Upper lobe of left lung (tissue), 4 donors: ENCODE measurements around the gene ZNF385B.
A peak's percentile ranks its signal among the peaks of the same experiment; 100 is the strongest.

Experiments used
- EP300 ChIP-seq, 4 donors: sonication (generic); formaldehyde crosslinking; IDR thresholded peaks; one replicate each; pipeline ENCODE4 v1.5.1; 2017; ENCODE audit warnings: antibody characterized with exemption in 4 of 4, control low read depth in 2 of 4
- POLR2A ChIP-seq, 4 donors: fragments of 450-650 bp; IDR thresholded peaks; one replicate each; pipeline ENCODE4 v1.5.1; 2016 to 2017; ENCODE audit warnings: antibody characterized with exemption in 4 of 4, mild to moderate bottlenecking in 2 of 4
- POLR2AphosphoS5 ChIP-seq, 2 donors: sonication (generic); formaldehyde crosslinking; IDR thresholded peaks; one replicate each; pipeline ENCODE4 v1.5.1; 2017; ENCODE audit warnings: antibody characterized with exemption in 2 of 2
- TF ChIP-seq, protein P1 (sequence below), 6 experiments: fragments of 450-650 bp in 4 of 6; fragments of 200-600 bp in 2 of 6; sonication (generic) in 2 of 6; IDR thresholded peaks; one replicate each; pipeline ENCODE4 v1.5.1; 2016 to 2019; ENCODE audit warnings: antibody characterized with exemption in 6 of 6

DNA sequence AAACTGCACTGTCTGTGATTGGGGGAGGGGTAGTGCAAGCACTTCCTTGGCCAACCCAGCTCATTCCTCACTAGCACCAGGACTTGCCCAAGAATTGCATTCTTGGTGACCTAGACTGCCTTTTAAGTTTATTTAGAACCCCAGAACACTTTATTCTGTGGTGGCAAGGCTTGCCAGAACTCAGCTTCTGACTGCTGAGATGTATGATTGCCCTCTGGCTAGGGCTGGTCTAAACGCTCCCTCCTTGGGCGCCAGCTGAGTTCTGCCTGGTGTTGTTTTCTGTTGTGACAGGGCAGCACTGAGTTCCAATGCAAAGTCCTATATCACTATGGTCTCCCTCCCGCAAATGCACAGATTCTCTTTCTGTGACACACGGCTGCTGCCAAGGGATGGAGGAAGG, 247.7 kb downstream of the ZNF385B start:
- TF ChIP-seq, protein P1, sequence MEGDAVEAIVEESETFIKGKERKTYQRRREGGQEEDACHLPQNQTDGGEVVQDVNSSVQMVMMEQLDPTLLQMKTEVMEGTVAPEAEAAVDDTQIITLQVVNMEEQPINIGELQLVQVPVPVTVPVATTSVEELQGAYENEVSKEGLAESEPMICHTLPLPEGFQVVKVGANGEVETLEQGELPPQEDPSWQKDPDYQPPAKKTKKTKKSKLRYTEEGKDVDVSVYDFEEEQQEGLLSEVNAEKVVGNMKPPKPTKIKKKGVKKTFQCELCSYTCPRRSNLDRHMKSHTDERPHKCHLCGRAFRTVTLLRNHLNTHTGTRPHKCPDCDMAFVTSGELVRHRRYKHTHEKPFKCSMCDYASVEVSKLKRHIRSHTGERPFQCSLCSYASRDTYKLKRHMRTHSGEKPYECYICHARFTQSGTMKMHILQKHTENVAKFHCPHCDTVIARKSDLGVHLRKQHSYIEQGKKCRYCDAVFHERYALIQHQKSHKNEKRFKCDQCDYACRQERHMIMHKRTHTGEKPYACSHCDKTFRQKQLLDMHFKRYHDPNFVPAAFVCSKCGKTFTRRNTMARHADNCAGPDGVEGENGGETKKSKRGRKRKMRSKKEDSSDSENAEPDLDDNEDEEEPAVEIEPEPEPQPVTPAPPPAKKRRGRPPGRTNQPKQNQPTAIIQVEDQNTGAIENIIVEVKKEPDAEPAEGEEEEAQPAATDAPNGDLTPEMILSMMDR (IDR thresholded peaks at IDR 0.05) = no peak
- peak in 1 of 2 donors; percentile 14 for TF ChIP-seq POLR2AphosphoS5 (IDR thresholded peaks at IDR 0.05)
- TF ChIP-seq POLR2A (IDR thresholded peaks at IDR 0.05) = no peak
- TF ChIP-seq EP300 (IDR thresholded peaks at IDR 0.05) = no peak
